ENCODE results near the gene TMOD2.

Gene TMOD2

GRCh38 chr15:51799282-51800252 lies 48.2 kb downstream of the TMOD2 start:
- no peak overlapping the region for H3K4me3 ChIP-seq (ENCODE audit: low read depth, low read length)
- no peak for TF ChIP-seq CTCF (IDR thresholded peaks at IDR 0.05; ENCODE audit: borderline replicate concordance, insufficient read depth, low read depth, low read length)

- H3K4me3 ChIP-seq (ENCODE audit: low read depth, low read length): no peak overlapping the region
- TF ChIP-seq CTCF (IDR thresholded peaks at IDR 0.05; ENCODE audit: borderline replicate concordance, insufficient read depth, low read depth, low read length): peak; percentile 62; the same call in 1 of the 2 replicates
Measured at GRCh38 chr15:51801391-51801835, 50.0 kb downstream of the TMOD2 start.

- H3K4me3 ChIP-seq (ENCODE audit: low read depth, low read length): no peak overlapping the region
- TF ChIP-seq CTCF (IDR thresholded peaks at IDR 0.05; ENCODE audit: borderline replicate concordance, insufficient read depth, low read depth, low read length): no peak
Measured at GRCh38 chr15:51802593-51802992, 51.2 kb downstream of the TMOD2 start.

- H3K4me3 ChIP-seq (ENCODE audit: low read depth, low read length): no peak overlapping the region
- no peak for TF ChIP-seq CTCF (IDR thresholded peaks at IDR 0.05; ENCODE audit: borderline replicate concordance, insufficient read depth, low read depth, low read length)
Measured at GRCh38 chr15:51803965-51804364, 52.6 kb downstream of the TMOD2 start.

- no peak overlapping the region for H3K4me3 ChIP-seq (ENCODE audit: low read depth, low read length)
- no peak for TF ChIP-seq CTCF (IDR thresholded peaks at IDR 0.05; ENCODE audit: borderline replicate concordance, insufficient read depth, low read depth, low read length)
Measured at GRCh38 chr15:51806123-51806522, 54.7 kb downstream of the TMOD2 start.

GRCh38 chr15:51809457-51809856 lies 58.1 kb downstream of the TMOD2 start:
- H3K4me3 ChIP-seq (ENCODE audit: low read depth, low read length): no peak overlapping the region
- no peak for TF ChIP-seq CTCF (IDR thresholded peaks at IDR 0.05; ENCODE audit: borderline replicate concordance, insufficient read depth, low read depth, low read length)

- TF ChIP-seq CTCF (IDR thresholded peaks at IDR 0.05; ENCODE audit: borderline replicate concordance, insufficient read depth, low read depth, low read length): no peak
Measured at GRCh38 chr15:51812598-51812997, 61.2 kb downstream of the TMOD2 start.

More at GRCh38 chr15:51812598-51812997, 61.2 kb downstream of the TMOD2 start:
- no peak overlapping the region for H3K4me3 ChIP-seq (ENCODE audit: low read depth, low read length)
